ENCODE results near the gene MKRN2. TPM values are rescaled to one million over a fixed set of nuclear protein-coding genes. Genes with fewer than 3 reads are reported as not detected.
A peak's percentile ranks its signal among the peaks of the same experiment; 100 is the strongest.

MKRN2 gene
- 45.9 and 55.6 TPM in 2 replicates for total RNA-seq

- no peaks in the 10 kb centered on the region for H3K27me3 ChIP-seq (ENCODE audit: control insufficient read depth, insufficient read depth, low read length)
- no peak for TF ChIP-seq CTCF (IDR thresholded peaks at IDR 0.05; ENCODE audit: insufficient read depth, low read length, poor library complexity, severe bottlenecking)
- peak; percentile 37 for DNase-seq (ENCODE audit: low read depth)
- H3K36me3 ChIP-seq (ENCODE audit: control insufficient read depth, insufficient read depth, low read length): no peaks in the 10 kb centered on the region
- peak within 1 kb of the TSS; percentile 96 for H3K4me3 ChIP-seq (ENCODE audit: low read depth, low read length)
Measured at GRCh38 chr3:12556690-12557472, at the start of gene MKRN2. Gene MKRN2, plus strand, starts transcription at chr3:12557087. Its CDS starts 64 bp downstream, at chr3:12557151.

GRCh38 chr3:12507591-12508281 lies 49.2 kb upstream of the MKRN2 start:
- Histone ChIP-seq H3K36me3 (ENCODE audit: control insufficient read depth, insufficient read depth, low read length) (no peaks in the 10 kb centered on the region), H3K27me3 (ENCODE audit: control insufficient read depth, insufficient read depth, low read length) (no peaks in the 10 kb centered on the region), H3K4me3 (ENCODE audit: low read depth, low read length) (no peak overlapping the region)
- TF ChIP-seq CTCF (IDR thresholded peaks at IDR 0.05; ENCODE audit: insufficient read depth, low read length, poor library complexity, severe bottlenecking): no peak
- DNase-seq (ENCODE audit: low read depth): no peak

- Histone ChIP-seq H3K36me3 (ENCODE audit: control insufficient read depth, insufficient read depth, low read length) (no peaks in the 10 kb centered on the region), H3K4me3 (ENCODE audit: low read depth, low read length) (no peak overlapping the region), H3K27me3 (ENCODE audit: control insufficient read depth, insufficient read depth, low read length) (no peaks in the 10 kb centered on the region)
- DNase-seq (ENCODE audit: low read depth): peak; percentile 92
- TF ChIP-seq CTCF (IDR thresholded peaks at IDR 0.05; ENCODE audit: insufficient read depth, low read length, poor library complexity, severe bottlenecking): no peak
Measured at GRCh38 chr3:12508291-12508700, 48.6 kb upstream of the MKRN2 start.

GRCh38 chr3:12509466-12509865 lies 47.4 kb upstream of the MKRN2 start:
- TF ChIP-seq CTCF (IDR thresholded peaks at IDR 0.05; ENCODE audit: insufficient read depth, low read length, poor library complexity, severe bottlenecking): no peak
- H3K36me3 ChIP-seq (ENCODE audit: control insufficient read depth, insufficient read depth, low read length): no peaks in the 10 kb centered on the region
- no peak overlapping the region for H3K4me3 ChIP-seq (ENCODE audit: low read depth, low read length)
- DNase-seq (ENCODE audit: low read depth): no peak
- no peaks in the 10 kb centered on the region for H3K27me3 ChIP-seq (ENCODE audit: control insufficient read depth, insufficient read depth, low read length)

GRCh38 chr3:12512534-12513118 lies 44.3 kb upstream of the MKRN2 start:
- no peak for DNase-seq (ENCODE audit: low read depth)
- TF ChIP-seq CTCF (IDR thresholded peaks at IDR 0.05; ENCODE audit: insufficient read depth, low read length, poor library complexity, severe bottlenecking): no peak
- no peaks in the 10 kb centered on the region for H3K36me3 ChIP-seq (ENCODE audit: control insufficient read depth, insufficient read depth, low read length)
- no peaks in the 10 kb centered on the region for H3K27me3 ChIP-seq (ENCODE audit: control insufficient read depth, insufficient read depth, low read length)
- no peak overlapping the region for H3K4me3 ChIP-seq (ENCODE audit: low read depth, low read length)
